Brain microvascular endothelial cell (primary cell): ENCODE data around the gene G0S2.

ENCODE experiments used
- DNase-seq: peaks from one replicate; pipeline ENCODE4 v3.0.0-alpha.2; 2020
- H3K27ac ChIP-seq: fragments of 250-450 bp; sonication (Bioruptor Pico); 2 replicates; pipeline ENCODE4 v1.5.1; 2020; ENCODE audit warnings: mild to moderate bottlenecking, moderate library complexity
- H3K27me3 ChIP-seq: fragments of 250-450 bp; sonication (Bioruptor Pico); replicated peaks from 2 replicates; pipeline ENCODE4 v1.5.1; 2020; ENCODE audit warnings: mild to moderate bottlenecking
- H3K36me3 ChIP-seq: fragments of 250-450 bp; sonication (Bioruptor Pico); replicated peaks from 2 replicates; pipeline ENCODE4 v1.5.1; 2020; ENCODE audit warnings: mild to moderate bottlenecking
- H3K4me3 ChIP-seq: 2 replicates; pipeline ENCODE4 v1.5.1; 2011; ENCODE audit warnings: low read depth, mild to moderate bottlenecking, control low read depth, low read length, moderate library complexity
- in situ Hi-C: cut with HindIII; loops from 2 replicates; pipeline ENCODE4 v1.10.0; 2017; ENCODE audit warnings: low sequenced_read_pairs, low pct_ligation_motif_present
- TF ChIP-seq, protein P1 (sequence below): IDR thresholded peaks from 2 replicates; pipeline ENCODE4 v1.5.1; 2011; ENCODE audit warnings: low read depth, mild to moderate bottlenecking, moderate library complexity, low read length, control low read depth, inconsistent platforms; ENCODE audit errors: missing control alignments

Gene G0S2

DNA sequence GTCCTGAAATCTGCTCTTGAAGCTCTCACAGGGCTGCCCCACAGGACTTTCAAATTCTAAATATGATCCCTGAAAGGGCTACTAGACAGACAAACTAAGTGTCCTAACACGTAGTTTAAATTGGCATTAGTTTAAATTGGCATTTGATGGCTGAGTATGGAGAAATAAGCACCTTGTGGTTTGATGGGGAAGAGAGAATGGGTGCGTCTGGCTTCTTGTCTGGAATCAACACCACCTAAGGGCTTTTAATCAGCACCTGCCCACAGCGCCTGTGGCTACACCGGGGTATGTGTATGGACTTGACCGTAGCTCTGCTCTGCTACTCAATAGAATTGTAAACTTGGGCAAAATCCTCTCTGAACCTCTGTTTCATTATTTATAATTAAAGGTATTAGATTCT lies 17.3 kb upstream of the G0S2 start:
- Histone ChIP-seq H3K36me3 (no peaks in the 10 kb centered on the region), H3K4me3 (no peak overlapping the region), H3K27ac (no peak overlapping the region), H3K27me3 (no peaks in the 10 kb centered on the region)
- TF ChIP-seq, protein P1, sequence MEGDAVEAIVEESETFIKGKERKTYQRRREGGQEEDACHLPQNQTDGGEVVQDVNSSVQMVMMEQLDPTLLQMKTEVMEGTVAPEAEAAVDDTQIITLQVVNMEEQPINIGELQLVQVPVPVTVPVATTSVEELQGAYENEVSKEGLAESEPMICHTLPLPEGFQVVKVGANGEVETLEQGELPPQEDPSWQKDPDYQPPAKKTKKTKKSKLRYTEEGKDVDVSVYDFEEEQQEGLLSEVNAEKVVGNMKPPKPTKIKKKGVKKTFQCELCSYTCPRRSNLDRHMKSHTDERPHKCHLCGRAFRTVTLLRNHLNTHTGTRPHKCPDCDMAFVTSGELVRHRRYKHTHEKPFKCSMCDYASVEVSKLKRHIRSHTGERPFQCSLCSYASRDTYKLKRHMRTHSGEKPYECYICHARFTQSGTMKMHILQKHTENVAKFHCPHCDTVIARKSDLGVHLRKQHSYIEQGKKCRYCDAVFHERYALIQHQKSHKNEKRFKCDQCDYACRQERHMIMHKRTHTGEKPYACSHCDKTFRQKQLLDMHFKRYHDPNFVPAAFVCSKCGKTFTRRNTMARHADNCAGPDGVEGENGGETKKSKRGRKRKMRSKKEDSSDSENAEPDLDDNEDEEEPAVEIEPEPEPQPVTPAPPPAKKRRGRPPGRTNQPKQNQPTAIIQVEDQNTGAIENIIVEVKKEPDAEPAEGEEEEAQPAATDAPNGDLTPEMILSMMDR: no peak
- in situ Hi-C loops: no loop called here
- no peak for DNase-seq

GRCh38 chr1:209659909-209660308 lies 15.3 kb upstream of the G0S2 start:
- no peak overlapping the region for H3K27ac ChIP-seq
- no peak for DNase-seq
- no peak overlapping the region for H3K4me3 ChIP-seq
- TF ChIP-seq, protein P1: no peak
- in situ Hi-C loops: no loop called here
- H3K36me3 ChIP-seq: no peaks in the 10 kb centered on the region
- no peaks in the 10 kb centered on the region for H3K27me3 ChIP-seq

DNA sequence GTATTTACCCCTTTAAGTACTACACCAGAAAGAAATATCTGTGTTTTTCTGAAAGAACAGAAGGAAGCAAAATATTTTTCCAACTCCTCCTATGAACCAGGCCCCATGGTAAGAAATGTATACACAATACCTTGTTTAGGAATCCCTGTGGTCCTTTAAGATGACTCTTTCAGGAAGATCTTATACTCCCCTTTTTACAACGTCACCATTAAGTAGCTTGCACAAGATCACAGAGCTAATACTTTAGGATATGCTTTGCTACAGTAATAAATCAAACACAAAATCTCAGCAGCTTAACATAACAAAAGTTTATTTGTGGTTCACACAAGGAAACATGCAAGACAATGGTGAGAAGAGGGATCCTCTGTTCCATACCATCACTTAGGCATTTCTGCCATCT lies 14.1 kb upstream of the G0S2 start:
- Histone ChIP-seq H3K27me3 (no peaks in the 10 kb centered on the region), H3K27ac (no peak overlapping the region), H3K4me3 (no peak overlapping the region), H3K36me3 (no peaks in the 10 kb centered on the region)
- TF ChIP-seq, protein P1: no peak
- no peak for DNase-seq
- in situ Hi-C loops: no loop called here

DNA sequence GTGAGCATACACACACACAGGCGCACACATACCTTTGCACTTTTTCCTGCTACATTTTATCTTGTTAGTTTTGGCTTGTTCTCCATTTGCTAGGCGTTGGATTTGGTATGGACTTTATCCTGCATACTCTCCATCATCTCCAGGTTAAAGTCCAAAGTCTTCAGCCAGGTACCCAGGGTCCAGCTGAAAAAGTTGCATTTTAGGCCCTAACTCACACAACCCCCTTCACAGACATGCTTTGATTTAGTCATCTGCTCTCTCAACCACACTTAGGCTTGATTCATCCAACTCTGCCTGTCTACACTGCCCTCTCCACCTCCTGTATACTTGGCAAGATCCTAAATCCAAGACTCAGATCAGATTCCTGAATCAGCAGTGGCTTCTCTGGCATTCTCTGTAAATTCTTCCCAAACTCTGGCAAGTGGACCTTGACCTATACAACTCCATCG lies 12.3 kb upstream of the G0S2 start:
- Histone ChIP-seq H3K27me3 (no peaks in the 10 kb centered on the region), H3K4me3 (no peak overlapping the region), H3K36me3 (no peaks in the 10 kb centered on the region), H3K27ac (no peak overlapping the region)
- in situ Hi-C loops: no loop called here
- TF ChIP-seq, protein P1: no peak
- no peak for DNase-seq

DNA sequence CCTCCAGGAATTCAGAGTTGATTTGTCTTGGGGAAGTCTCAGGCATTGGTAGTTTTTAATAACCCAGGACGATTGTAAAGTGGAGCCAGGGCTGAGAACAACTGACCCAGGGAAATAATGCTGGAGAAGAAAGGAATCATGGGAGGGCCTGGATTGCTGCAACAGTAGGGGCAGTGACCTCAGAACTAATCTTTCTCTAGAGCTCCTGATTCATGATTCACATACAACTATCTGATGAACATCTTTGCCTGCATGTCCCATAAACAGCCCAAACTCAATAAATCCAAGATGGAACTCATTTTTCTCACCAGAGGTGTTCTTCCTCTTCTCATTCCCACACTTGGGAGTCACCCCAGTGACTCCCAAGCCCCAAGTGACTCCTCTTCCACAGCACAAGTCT lies 8.1 kb upstream of the G0S2 start:
- no peak for DNase-seq
- Histone ChIP-seq H3K4me3 (no peak overlapping the region), H3K27me3 (peaks cover 5% of the 10 kb centered on the region), H3K27ac (no peak overlapping the region), H3K36me3 (no peaks in the 10 kb centered on the region)
- in situ Hi-C loops: no loop called here
- TF ChIP-seq, protein P1: no peak

DNA sequence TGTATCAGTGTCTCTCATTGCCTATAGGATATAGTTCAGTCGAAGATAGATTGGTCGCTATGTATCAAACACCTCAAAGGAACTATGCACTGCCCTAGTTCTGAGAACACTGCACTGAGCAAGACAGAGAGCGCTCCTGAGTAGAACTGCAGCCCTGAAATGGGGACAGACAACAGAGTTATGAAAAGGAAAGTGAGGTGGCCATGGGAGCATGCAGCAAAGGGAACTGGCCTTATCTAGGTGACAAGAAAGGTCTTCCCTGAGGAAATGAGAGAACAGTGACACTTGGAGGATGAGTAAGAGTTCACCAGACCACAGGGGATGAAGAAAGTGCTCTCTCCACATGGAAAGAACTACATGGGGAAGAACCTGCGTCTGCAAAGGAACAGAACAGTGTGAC lies 7.5 kb upstream of the G0S2 start:
- Histone ChIP-seq H3K27me3 (peaks cover 7% of the 10 kb centered on the region), H3K27ac (no peak overlapping the region), H3K4me3 (no peak overlapping the region), H3K36me3 (no peaks in the 10 kb centered on the region)
- in situ Hi-C loops: no loop called here
- DNase-seq: no peak
- TF ChIP-seq, protein P1: no peak
